Measurements from ENCODE around the gene YKT6.

DNA sequence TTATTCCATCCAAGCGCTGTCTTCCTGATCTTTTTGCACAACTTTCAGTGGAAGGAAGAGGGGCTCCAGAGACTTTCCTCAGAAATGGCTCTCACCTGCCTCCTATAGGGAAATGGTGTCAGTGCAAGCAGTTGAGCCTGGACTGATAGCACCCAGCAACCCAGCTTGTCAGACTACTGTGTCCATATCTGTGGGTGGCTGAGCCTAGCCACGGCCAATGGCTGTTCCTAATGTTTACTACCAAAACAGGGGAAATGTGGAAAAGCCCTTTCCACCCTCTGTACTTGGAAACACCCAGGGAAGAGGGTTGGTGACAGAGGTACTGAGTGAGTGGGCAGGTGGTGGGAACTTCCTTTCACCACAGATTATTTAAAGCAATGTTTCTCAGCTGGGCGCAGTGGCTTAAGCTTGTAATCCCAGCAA, 4.3 kb upstream of the YKT6 start:
- TF ChIP-seq ZNF8 (CRISPR knock-in tag; IDR thresholded peaks at IDR 0.05) (no peak), RARB (CRISPR knock-in tag; IDR thresholded peaks at IDR 0.05) (no peak), TCF4 (CRISPR knock-in tag; IDR thresholded peaks at IDR 0.05; ENCODE audit: borderline replicate concordance) (no peak), ZNF70 (CRISPR knock-in tag; IDR thresholded peaks at IDR 0.05) (no peak), ZC3H10 (CRISPR knock-in tag; IDR thresholded peaks at IDR 0.05) (no peak), ZNF565 (CRISPR knock-in tag; conservative IDR thresholded peaks at IDR 0.05; ENCODE audit: low read depth) (no peak), GLIS3 (CRISPR knock-in tag; IDR thresholded peaks at IDR 0.05) (no peak), ISL1 (CRISPR knock-in tag; IDR thresholded peaks at IDR 0.05) (no peak), TOX (CRISPR knock-in tag; IDR thresholded peaks at IDR 0.05; ENCODE audit: borderline replicate concordance) (no peak)
- TF ChIP-seq, protein P1, sequence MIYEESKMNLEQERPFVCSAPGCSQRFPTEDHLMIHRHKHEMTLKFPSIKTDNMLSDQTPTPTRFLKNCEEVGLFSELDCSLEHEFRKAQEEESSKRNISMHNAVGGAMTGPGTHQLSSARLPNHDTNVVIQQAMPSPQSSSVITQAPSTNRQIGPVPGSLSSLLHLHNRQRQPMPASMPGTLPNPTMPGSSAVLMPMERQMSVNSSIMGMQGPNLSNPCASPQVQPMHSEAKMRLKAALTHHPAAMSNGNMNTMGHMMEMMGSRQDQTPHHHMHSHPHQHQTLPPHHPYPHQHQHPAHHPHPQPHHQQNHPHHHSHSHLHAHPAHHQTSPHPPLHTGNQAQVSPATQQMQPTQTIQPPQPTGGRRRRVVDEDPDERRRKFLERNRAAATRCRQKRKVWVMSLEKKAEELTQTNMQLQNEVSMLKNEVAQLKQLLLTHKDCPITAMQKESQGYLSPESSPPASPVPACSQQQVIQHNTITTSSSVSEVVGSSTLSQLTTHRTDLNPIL (CRISPR knock-in tag; IDR thresholded peaks at IDR 0.05; ENCODE audit: low read depth): no peak
- TF ChIP-seq, protein P2, sequence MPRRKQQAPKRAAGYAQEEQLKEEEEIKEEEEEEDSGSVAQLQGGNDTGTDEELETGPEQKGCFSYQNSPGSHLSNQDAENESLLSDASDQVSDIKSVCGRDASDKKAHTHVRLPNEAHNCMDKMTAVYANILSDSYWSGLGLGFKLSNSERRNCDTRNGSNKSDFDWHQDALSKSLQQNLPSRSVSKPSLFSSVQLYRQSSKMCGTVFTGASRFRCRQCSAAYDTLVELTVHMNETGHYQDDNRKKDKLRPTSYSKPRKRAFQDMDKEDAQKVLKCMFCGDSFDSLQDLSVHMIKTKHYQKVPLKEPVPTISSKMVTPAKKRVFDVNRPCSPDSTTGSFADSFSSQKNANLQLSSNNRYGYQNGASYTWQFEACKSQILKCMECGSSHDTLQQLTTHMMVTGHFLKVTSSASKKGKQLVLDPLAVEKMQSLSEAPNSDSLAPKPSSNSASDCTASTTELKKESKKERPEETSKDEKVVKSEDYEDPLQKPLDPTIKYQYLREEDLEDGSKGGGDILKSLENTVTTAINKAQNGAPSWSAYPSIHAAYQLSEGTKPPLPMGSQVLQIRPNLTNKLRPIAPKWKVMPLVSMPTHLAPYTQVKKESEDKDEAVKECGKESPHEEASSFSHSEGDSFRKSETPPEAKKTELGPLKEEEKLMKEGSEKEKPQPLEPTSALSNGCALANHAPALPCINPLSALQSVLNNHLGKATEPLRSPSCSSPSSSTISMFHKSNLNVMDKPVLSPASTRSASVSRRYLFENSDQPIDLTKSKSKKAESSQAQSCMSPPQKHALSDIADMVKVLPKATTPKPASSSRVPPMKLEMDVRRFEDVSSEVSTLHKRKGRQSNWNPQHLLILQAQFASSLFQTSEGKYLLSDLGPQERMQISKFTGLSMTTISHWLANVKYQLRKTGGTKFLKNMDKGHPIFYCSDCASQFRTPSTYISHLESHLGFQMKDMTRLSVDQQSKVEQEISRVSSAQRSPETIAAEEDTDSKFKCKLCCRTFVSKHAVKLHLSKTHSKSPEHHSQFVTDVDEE (CRISPR knock-in tag; IDR thresholded peaks at IDR 0.05): no peak
- TF ChIP-seq, protein P3, sequence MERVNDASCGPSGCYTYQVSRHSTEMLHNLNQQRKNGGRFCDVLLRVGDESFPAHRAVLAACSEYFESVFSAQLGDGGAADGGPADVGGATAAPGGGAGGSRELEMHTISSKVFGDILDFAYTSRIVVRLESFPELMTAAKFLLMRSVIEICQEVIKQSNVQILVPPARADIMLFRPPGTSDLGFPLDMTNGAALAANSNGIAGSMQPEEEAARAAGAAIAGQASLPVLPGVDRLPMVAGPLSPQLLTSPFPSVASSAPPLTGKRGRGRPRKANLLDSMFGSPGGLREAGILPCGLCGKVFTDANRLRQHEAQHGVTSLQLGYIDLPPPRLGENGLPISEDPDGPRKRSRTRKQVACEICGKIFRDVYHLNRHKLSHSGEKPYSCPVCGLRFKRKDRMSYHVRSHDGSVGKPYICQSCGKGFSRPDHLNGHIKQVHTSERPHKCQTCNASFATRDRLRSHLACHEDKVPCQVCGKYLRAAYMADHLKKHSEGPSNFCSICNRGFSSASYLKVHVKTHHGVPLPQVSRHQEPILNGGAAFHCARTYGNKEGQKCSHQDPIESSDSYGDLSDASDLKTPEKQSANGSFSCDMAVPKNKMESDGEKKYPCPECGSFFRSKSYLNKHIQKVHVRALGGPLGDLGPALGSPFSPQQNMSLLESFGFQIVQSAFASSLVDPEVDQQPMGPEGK (CRISPR knock-in tag; IDR thresholded peaks at IDR 0.05; ENCODE audit: borderline replicate concordance): no peak

All from SK-N-SH treated with all-trans-retinoic acid at 6 μM for 48 hours (cell line).